CD4-positive, CD25-positive, alpha-beta regulatory T cell (primary cell): ENCODE measurements around the gene IRF2BP2. TPM values are rescaled to one million over a fixed set of nuclear protein-coding genes. Genes with fewer than 3 reads are reported as not detected.
A peak's percentile ranks its signal among the peaks of the same experiment; 100 is the strongest.

Source experiments
- ATAC-seq, 2 donors: fragments of 150-1000 bp; cut with Tn5 transposase; one replicate each; pipeline ENCODE4 v1.10.0; 2021; ENCODE audit warnings: low read depth in 2 of 2, moderate number of reproducible peaks in 2 of 2, moderate library complexity in 1 of 2
- DNase-seq, 3 donors: peaks; one replicate each; pipeline versions ENCODE4 v3.0.0 to v3.0.0-alpha.2; 2012 to 2022; ENCODE audit warnings: mixed read lengths in 1 of 3
- H3K27ac ChIP-seq: one replicate; pipeline ENCODE4 v1.7.0; 2013; ENCODE audit warnings: mild to moderate bottlenecking, low read length; ENCODE audit not compliant: insufficient read depth, poor library complexity, severe bottlenecking
- H3K27me3 ChIP-seq: one replicate; pipeline ENCODE4 v1.7.0; 2013; ENCODE audit warnings: low read length; ENCODE audit not compliant: control insufficient read depth, insufficient read depth
- H3K36me3 ChIP-seq: one replicate; pipeline ENCODE4 v1.7.0; 2013; ENCODE audit warnings: mild to moderate bottlenecking, low read length, moderate library complexity; ENCODE audit not compliant: control insufficient read depth, insufficient read depth
- H3K4me1 ChIP-seq: 2 replicates; pipeline ENCODE4 v1.7.0; 2013; ENCODE audit warnings: mild to moderate bottlenecking, low read length; ENCODE audit not compliant: insufficient read depth, control insufficient read depth, poor library complexity, severe bottlenecking
- H3K4me3 ChIP-seq: one replicate; pipeline ENCODE4 v1.7.0; 2013; ENCODE audit warnings: low read depth, mild to moderate bottlenecking, low read length, moderate library complexity
- H3K9me3 ChIP-seq, 2 experiments: 1 replicate in 1 of 2; 2 replicates in 1 of 2; pipeline ENCODE4 v1.7.0; 2013; ENCODE audit warnings: low read length in 2 of 2, mild to moderate bottlenecking in 1 of 2, moderate library complexity in 1 of 2; ENCODE audit not compliant: control insufficient read depth in 2 of 2
- H3K27ac Mint-ChIP-seq, 3 donors: one replicate each; pipeline ENCODE4 v1.8.0; 2020 to 2022; ENCODE audit warnings: mild to moderate bottlenecking in 3 of 3, mixed read lengths in 3 of 3, moderate library complexity in 2 of 3
- H3K27me3 Mint-ChIP-seq: one replicate; pipeline ENCODE4 v1.8.0; 2022; ENCODE audit warnings: mild to moderate bottlenecking, mixed read lengths
- H3K36me3 Mint-ChIP-seq: one replicate; pipeline ENCODE4 v1.8.0; 2020; ENCODE audit warnings: mixed read lengths
- H3K4me1 Mint-ChIP-seq, 4 donors: one replicate each; pipeline ENCODE4 v1.8.0; 2020 to 2022; ENCODE audit warnings: mixed read lengths in 4 of 4, mild to moderate bottlenecking in 1 of 4
- H3K4me3 Mint-ChIP-seq, 4 donors: one replicate each; pipeline ENCODE4 v1.8.0; 2020 to 2022; ENCODE audit warnings: mild to moderate bottlenecking in 4 of 4, mixed read lengths in 4 of 4, moderate library complexity in 3 of 4
- H3K9me3 Mint-ChIP-seq, 7 donors: one replicate each; pipeline ENCODE4 v1.8.0; 2020 to 2022; ENCODE audit warnings: mixed read lengths in 7 of 7, mild to moderate bottlenecking in 3 of 7, moderate library complexity in 2 of 7
- polyA plus RNA-seq, 4 donors: library from polyadenylated mRNA; unstranded; fragments of 300-500 nt; fragmentation: Illumina TruSeq; gene quantifications; one replicate each; pipeline ENCODE4 v1.2.3, GENCODE V29; 2021
- total RNA-seq: library from RNA; stranded (reverse); gene quantifications from one replicate; pipeline ENCODE4 v1.2.3, GENCODE V29; 2022

IRF2BP2 gene
- total and polyA plus RNA-seq, 5 donors from 2014 or later, result 21.1 to 375 (median 25.4) TPM

- no peaks in the 10 kb centered on the region for H3K27me3 ChIP-seq
- H3K4me1 ChIP-seq, result peaks cover 47% of the 10 kb centered on the region
- Mint-ChIP-seq H3K36me3 (peaks cover 20% of the 10 kb centered on the region), H3K4me1 (peaks cover 15 to 44% (median 32%) of the 10 kb centered on the region in 4 donors), H3K9me3 (peaks cover 0 to 2% (median 0%) of the 10 kb centered on the region in 7 donors), H3K27me3 (peaks cover 16% of the 10 kb centered on the region), H3K27ac (peak overlapping the region; percentile 99 to 100 (median 99)), H3K4me3 (peak overlapping the region; percentile 81 to 95 (median 92))
- H3K27ac ChIP-seq, result peak overlapping the region; percentile 99
- no peaks in the 10 kb centered on the region for H3K9me3 ChIP-seq
- peak; percentile 53 to 54 for ATAC-seq
- peaks cover 11% of the 10 kb centered on the region for H3K36me3 ChIP-seq
- DNase-seq, result peak; percentile 67 to 91 (median 84)
- peak overlapping the region; percentile 78 for H3K4me3 ChIP-seq
Measured at GRCh38 chr1:234611225-234611846, 1.4 kb upstream of the IRF2BP2 start.

GRCh38 chr1:234610666-234611224 lies 767 bp upstream of the IRF2BP2 start:
- H3K27me3 Mint-ChIP-seq, result peaks cover 16% of the 10 kb centered on the region
- ATAC-seq (peak; percentile 49 to 56), DNase-seq (peak; percentile 84 to 91 (median 88))
- H3K4me1 Mint-ChIP-seq, result peaks cover 21 to 50% (median 35%) of the 10 kb centered on the region in 4 donors
- Histone ChIP-seq H3K4me1 (peaks cover 52% of the 10 kb centered on the region), H3K36me3 (peaks cover 15% of the 10 kb centered on the region), H3K27ac (peak overlapping the region; percentile 99), H3K4me3 (peak overlapping the region; percentile 98), H3K27me3 (no peaks in the 10 kb centered on the region), H3K9me3 (no peaks in the 10 kb centered on the region)
- H3K4me3 Mint-ChIP-seq, result peak overlapping the region; percentile 81 to 96 (median 94)
- peaks cover 0 to 2% (median 0%) of the 10 kb centered on the region in 7 donors for H3K9me3 Mint-ChIP-seq
- peak overlapping the region; percentile 98 to 99 (median 99) for H3K27ac Mint-ChIP-seq
- H3K36me3 Mint-ChIP-seq, result peaks cover 26% of the 10 kb centered on the region

GRCh38 chr1:234609691-234610042 lies 311 bp downstream of the IRF2BP2 start:
- no peak for DNase-seq
- peaks cover 30% of the 10 kb centered on the region for H3K36me3 Mint-ChIP-seq
- H3K27me3 Mint-ChIP-seq, result peaks cover 16% of the 10 kb centered on the region
- H3K4me3 ChIP-seq, result no peak overlapping the region
- H3K4me1 Mint-ChIP-seq, result peaks cover 26 to 58% (median 42%) of the 10 kb centered on the region in 4 donors
- H3K4me3 Mint-ChIP-seq, result peak overlapping the region in 3 of 4 donors; percentile 81 to 96 (median 93)
- H3K36me3 ChIP-seq, result peaks cover 15% of the 10 kb centered on the region
- ATAC-seq, result no peak
- peaks cover 63% of the 10 kb centered on the region for H3K4me1 ChIP-seq
- H3K9me3 Mint-ChIP-seq, result peaks cover 0 to 2% (median 0%) of the 10 kb centered on the region in 7 donors
- no peaks in the 10 kb centered on the region for H3K9me3 ChIP-seq
- H3K27ac Mint-ChIP-seq, result peak overlapping the region in 1 of 3 donors; percentile 89
- peak overlapping the region; percentile 99 for H3K27ac ChIP-seq
- no peaks in the 10 kb centered on the region for H3K27me3 ChIP-seq

- peak; percentile 70 to 77 (median 76) for DNase-seq
- H3K27ac Mint-ChIP-seq, result peak overlapping the region in 2 of 3 donors; percentile 63 to 85
- H3K4me3 Mint-ChIP-seq, result peak overlapping the region; percentile 20 to 88 (median 83)
- peaks cover 16% of the 10 kb centered on the region for H3K27me3 Mint-ChIP-seq
- H3K9me3 ChIP-seq, result no peaks in the 10 kb centered on the region
- H3K36me3 ChIP-seq, result peaks cover 15% of the 10 kb centered on the region
- H3K4me1 Mint-ChIP-seq, result peaks cover 30 to 61% (median 43%) of the 10 kb centered on the region in 4 donors
- ATAC-seq, result no peak
- peaks cover 68% of the 10 kb centered on the region for H3K4me1 ChIP-seq
- peaks cover 33% of the 10 kb centered on the region for H3K36me3 Mint-ChIP-seq
- H3K27ac ChIP-seq, result peak overlapping the region; percentile 98
- no peaks in the 10 kb centered on the region for H3K27me3 ChIP-seq
- H3K4me3 ChIP-seq, result no peak overlapping the region
- peaks cover 0 to 2% (median 0%) of the 10 kb centered on the region in 7 donors for H3K9me3 Mint-ChIP-seq
Measured at GRCh38 chr1:234608911-234609690, 877 bp downstream of the IRF2BP2 start.

- peaks cover 33% of the 10 kb centered on the region for H3K36me3 Mint-ChIP-seq
Measured at GRCh38 chr1:234608025-234608910, 1.7 kb downstream of the IRF2BP2 start.

GRCh38 chr1:234607109-234608024 lies 2.6 kb downstream of the IRF2BP2 start:
- Histone ChIP-seq H3K4me3 (peak overlapping the region; percentile 99), H3K9me3 (no peaks in the 10 kb centered on the region), H3K27me3 (no peaks in the 10 kb centered on the region), H3K27ac (peak overlapping the region; percentile 98), H3K4me1 (peaks cover 72% of the 10 kb centered on the region), H3K36me3 (peaks cover 18% of the 10 kb centered on the region)
- Mint-ChIP-seq H3K27ac (peak overlapping the region; percentile 99 to 100 (median 99)), H3K4me1 (peaks cover 37 to 61% (median 51%) of the 10 kb centered on the region in 4 donors), H3K4me3 (peak overlapping the region; percentile 96 to 98 (median 96)), H3K27me3 (peaks cover 16% of the 10 kb centered on the region), H3K9me3 (peaks cover 0 to 2% (median 0%) of the 10 kb centered on the region in 7 donors), H3K36me3 (peaks cover 33% of the 10 kb centered on the region)
- DNase-seq (peak in 2 of 3 donors; percentile 43 to 46), ATAC-seq (no peak)

More at GRCh38 chr1:234608025-234608910, 1.7 kb downstream of the IRF2BP2 start:
- peaks cover 72% of the 10 kb centered on the region for H3K4me1 ChIP-seq
- H3K27me3 ChIP-seq, result no peaks in the 10 kb centered on the region
- peak overlapping the region; percentile 99 to 100 (median 99) for H3K27ac Mint-ChIP-seq
- ATAC-seq (peak; percentile 53 to 58), DNase-seq (peak; percentile 82 to 91 (median 83))
- peaks cover 36 to 61% (median 49%) of the 10 kb centered on the region in 4 donors for H3K4me1 Mint-ChIP-seq
- peak overlapping the region; percentile 98 for H3K27ac ChIP-seq
- H3K27me3 Mint-ChIP-seq, result peaks cover 16% of the 10 kb centered on the region
- H3K9me3 ChIP-seq, result no peaks in the 10 kb centered on the region
- H3K4me3 ChIP-seq, result peak overlapping the region; percentile 99
- H3K9me3 Mint-ChIP-seq, result peaks cover 0 to 2% (median 0%) of the 10 kb centered on the region in 7 donors
- peaks cover 15% of the 10 kb centered on the region for H3K36me3 ChIP-seq
- peak overlapping the region; percentile 96 to 98 (median 96) for H3K4me3 Mint-ChIP-seq
